MM.1S (cell line): ENCODE measurements around the gene SLCO4A1.

Source experiments
- EZH2 ChIP-seq: fragments of 300-600 bp; sonication (generic); optimal IDR thresholded peaks from 2 replicates; pipeline ENCODE3; 2017; ENCODE audit warnings: low read depth, mild to moderate bottlenecking, antibody characterized with exemption, low read length, mixed read lengths
- TF ChIP-seq, protein P1 (sequence below): fragments of 300-600 bp; sonication (generic); IDR thresholded peaks from 2 replicates; pipeline ENCODE4 v1.5.1; 2016; ENCODE audit warnings: antibody characterized with exemption, low read length, mixed read lengths

GRCh38 chr20:62677678-62678077 is 35.4 kb downstream of the SLCO4A1 start:
- TF ChIP-seq, protein P1, sequence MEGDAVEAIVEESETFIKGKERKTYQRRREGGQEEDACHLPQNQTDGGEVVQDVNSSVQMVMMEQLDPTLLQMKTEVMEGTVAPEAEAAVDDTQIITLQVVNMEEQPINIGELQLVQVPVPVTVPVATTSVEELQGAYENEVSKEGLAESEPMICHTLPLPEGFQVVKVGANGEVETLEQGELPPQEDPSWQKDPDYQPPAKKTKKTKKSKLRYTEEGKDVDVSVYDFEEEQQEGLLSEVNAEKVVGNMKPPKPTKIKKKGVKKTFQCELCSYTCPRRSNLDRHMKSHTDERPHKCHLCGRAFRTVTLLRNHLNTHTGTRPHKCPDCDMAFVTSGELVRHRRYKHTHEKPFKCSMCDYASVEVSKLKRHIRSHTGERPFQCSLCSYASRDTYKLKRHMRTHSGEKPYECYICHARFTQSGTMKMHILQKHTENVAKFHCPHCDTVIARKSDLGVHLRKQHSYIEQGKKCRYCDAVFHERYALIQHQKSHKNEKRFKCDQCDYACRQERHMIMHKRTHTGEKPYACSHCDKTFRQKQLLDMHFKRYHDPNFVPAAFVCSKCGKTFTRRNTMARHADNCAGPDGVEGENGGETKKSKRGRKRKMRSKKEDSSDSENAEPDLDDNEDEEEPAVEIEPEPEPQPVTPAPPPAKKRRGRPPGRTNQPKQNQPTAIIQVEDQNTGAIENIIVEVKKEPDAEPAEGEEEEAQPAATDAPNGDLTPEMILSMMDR, result no peak
- TF ChIP-seq EZH2, result no peak
